NB4 (cell line): Measurements from ENCODE around the gene LMO2.

ENCODE experiments used
- DNase-seq: peaks from one replicate; pipeline ENCODE4 v3.0.0; 2010; ENCODE audit warnings: low read depth
- H3K4me3 ChIP-seq: one replicate; pipeline ENCODE4 v1.5.1; 2011; ENCODE audit warnings: mild to moderate bottlenecking, low read depth, low read length, moderate library complexity
- CTCF ChIP-seq: IDR thresholded peaks from one replicate; pipeline ENCODE4 v1.5.1; 2012; ENCODE audit warnings: low read depth, low read length
- MAX ChIP-seq: IDR thresholded peaks from 2 replicates; pipeline ENCODE4 v1.6.1; 2011; ENCODE audit warnings: low read depth, low read length
- MYC ChIP-seq: IDR thresholded peaks from 2 replicates; pipeline ENCODE4 v1.6.1; 2011; ENCODE audit warnings: low read depth, low read length
- POLR2A ChIP-seq: IDR thresholded peaks from 2 replicates; pipeline ENCODE4 v1.6.1; 2011; ENCODE audit warnings: mild to moderate bottlenecking; ENCODE audit not compliant: insufficient read length; ENCODE audit errors: extremely low read depth

Gene LMO2

DNA sequence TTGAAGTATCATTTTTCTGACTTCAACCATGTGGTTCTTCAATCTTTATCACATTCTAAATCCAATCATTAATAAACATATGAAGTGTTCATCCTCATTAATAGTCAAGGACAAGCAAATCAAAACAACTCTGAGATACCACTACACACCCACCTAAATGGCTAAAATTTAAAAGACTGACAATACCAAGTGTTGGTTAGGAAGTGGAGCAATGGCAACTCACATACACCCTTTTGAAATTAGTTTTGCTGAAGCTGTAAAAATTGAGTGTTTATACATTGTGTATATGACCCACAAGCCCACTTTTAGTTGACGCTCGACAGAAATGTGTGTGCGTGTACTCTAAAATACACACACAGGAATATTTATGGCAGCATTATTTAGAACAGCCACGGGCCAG is 36.7 kb upstream of the LMO2 start:
- DNase-seq: no peak
- no peak overlapping the region for H3K4me3 ChIP-seq
- TF ChIP-seq MAX (no peak), POLR2A (no peak), MYC (no peak), CTCF (no peak)

DNA sequence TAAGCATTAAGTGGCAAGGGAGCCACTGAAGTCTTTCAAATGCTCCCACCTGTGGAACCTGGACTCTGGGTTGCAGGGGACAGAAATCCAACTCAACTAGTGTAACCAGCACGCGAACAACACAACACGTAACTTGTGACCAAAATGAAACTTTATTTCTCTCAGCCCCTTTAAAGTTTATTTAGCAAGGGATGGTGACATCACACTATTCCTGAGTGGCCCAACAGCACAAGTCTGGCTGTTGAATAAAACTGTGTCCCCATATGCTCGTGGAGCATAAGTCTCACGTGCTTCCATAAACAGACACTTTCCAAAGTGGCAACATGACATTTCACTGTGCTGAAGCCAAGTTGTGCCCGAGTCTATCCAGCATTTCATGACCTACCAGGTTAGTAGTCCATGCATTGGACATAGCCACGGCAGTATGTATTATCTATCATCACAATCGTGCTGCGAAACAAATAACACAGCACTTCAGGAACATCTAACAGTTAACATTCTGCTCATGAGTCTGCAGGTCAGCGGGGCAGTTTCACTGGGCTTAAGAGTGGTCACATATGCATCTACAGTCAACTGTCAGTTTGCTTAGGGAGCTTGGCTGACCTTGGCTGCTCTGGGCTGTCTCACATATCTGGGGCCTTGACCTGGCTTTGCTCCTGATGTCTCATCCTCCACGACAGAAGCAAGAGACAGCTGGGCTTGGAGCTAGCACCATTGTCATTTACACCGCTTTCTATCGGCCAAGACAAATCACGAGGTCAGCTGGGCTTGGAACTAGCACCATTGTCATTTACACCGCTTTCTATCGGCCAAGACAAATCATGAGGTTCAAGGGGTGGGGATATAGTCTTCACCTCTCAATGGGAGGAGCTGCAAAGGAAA is 35.0 kb upstream of the LMO2 start:
- H3K4me3 ChIP-seq: no peak overlapping the region
- no peak for DNase-seq
- TF ChIP-seq CTCF: no peak
- no peak for TF ChIP-seq MYC
- TF ChIP-seq MAX: no peak
- no peak for TF ChIP-seq POLR2A

- TF ChIP-seq MYC: no peak
Measured at GRCh38 chr11:33924341-33924740, 32.5 kb upstream of the LMO2 start.

GRCh38 chr11:33923626-33924025 is 31.8 kb upstream of the LMO2 start:
- no peak overlapping the region for H3K4me3 ChIP-seq
- no peak for DNase-seq
- TF ChIP-seq MYC (no peak), CTCF (no peak), MAX (no peak), POLR2A (no peak)

More at GRCh38 chr11:33924341-33924740, 32.5 kb upstream of the LMO2 start:
- H3K4me3 ChIP-seq: no peak overlapping the region
- DNase-seq: no peak

GRCh38 chr11:33920838-33921613 is 29.1 kb upstream of the LMO2 start:
- DNase-seq: peak; percentile 83

More at GRCh38 chr11:33920838-33921613, 29.1 kb upstream of the LMO2 start:
- no peak overlapping the region for H3K4me3 ChIP-seq
- TF ChIP-seq POLR2A: no peak
- no peak for TF ChIP-seq MYC
- no peak for TF ChIP-seq CTCF
- TF ChIP-seq MAX: no peak
